ENCODE data around the gene TEX14. TPM values are rescaled to one million over a fixed set of nuclear protein-coding genes. Genes with fewer than 3 reads are reported as not detected.
A peak's percentile ranks its signal among the peaks of the same experiment; 100 is the strongest.

Gene TEX14
- total and polyA plus RNA-seq, 8 donors, result 0.03 to 0.06 TPM; not detected in 6

DNA sequence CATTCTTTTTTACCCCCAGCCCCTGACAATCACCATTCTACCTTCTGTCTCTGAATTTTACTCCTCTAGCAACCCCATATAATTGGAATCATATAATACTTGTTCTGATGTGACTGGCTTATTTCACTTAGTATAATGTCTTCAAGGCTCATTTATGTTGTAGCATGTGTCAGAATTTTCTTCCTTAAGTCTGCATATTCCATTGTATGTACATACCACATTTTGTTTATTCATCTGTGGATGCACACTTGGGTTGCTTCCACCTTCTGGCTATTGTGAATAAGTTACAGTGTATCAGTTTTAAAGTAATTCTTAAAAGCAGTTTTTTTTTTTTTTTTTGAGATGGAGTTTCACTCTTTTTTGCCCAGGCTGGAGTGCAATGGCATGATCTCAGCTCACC is 39.1 kb upstream of the TEX14 start:
- no peak overlapping the region for H3K4me3 ChIP-seq
- intact Hi-C loops (cut with DNase I; ENCODE audit: low total_unique reads), result no loop called here
- no peak for TF ChIP-seq POLR2AphosphoS5 (IDR thresholded peaks at IDR 0.05)
- TF ChIP-seq EP300 (IDR thresholded peaks at IDR 0.05), result no peak
- H3K36me3 ChIP-seq, result peaks cover 0 to 39% (median 24%) of the 10 kb centered on the region in 4 donors
- H3K4me1 ChIP-seq, result no peaks in the 10 kb centered on the region
- no peak overlapping the region for H3K27ac ChIP-seq
- no peak for DNase-seq
- no peaks in the 10 kb centered on the region for H3K9me3 ChIP-seq
- H3K27me3 ChIP-seq, result no peaks in the 10 kb centered on the region

DNA sequence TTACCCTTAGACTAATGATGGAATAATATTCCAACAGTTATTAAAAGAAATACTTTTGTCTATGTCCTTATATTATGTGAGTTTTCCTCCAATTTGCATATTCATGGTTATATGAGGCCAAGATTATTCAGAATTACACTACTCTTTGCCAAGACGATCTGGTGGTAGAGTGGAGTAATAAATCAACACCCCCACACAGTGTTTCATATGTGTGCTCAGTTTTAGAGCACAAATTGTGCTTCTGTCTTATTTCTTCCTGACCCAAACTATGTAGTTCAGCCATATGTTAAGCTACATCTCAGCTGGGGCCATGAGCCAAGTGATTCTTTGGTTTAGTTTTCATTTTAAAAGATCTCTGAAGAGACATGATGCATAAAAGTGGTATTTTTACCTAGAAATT is 37.0 kb upstream of the TEX14 start:
- peak in 1 of 2 donors; percentile 20 for DNase-seq
- Histone ChIP-seq H3K4me3 (no peak overlapping the region), H3K36me3 (peaks cover 0 to 34% (median 28%) of the 10 kb centered on the region in 4 donors), H3K9me3 (no peaks in the 10 kb centered on the region), H3K27me3 (no peaks in the 10 kb centered on the region), H3K4me1 (no peaks in the 10 kb centered on the region), H3K27ac (no peak overlapping the region)
- intact Hi-C loops (cut with DNase I; ENCODE audit: low total_unique reads), result no loop called here
- WGBS, 5 donors, result 38 to 52% (median 45%) methylated on average over 1 of the region's 1 CpG
- TF ChIP-seq, protein P1, sequence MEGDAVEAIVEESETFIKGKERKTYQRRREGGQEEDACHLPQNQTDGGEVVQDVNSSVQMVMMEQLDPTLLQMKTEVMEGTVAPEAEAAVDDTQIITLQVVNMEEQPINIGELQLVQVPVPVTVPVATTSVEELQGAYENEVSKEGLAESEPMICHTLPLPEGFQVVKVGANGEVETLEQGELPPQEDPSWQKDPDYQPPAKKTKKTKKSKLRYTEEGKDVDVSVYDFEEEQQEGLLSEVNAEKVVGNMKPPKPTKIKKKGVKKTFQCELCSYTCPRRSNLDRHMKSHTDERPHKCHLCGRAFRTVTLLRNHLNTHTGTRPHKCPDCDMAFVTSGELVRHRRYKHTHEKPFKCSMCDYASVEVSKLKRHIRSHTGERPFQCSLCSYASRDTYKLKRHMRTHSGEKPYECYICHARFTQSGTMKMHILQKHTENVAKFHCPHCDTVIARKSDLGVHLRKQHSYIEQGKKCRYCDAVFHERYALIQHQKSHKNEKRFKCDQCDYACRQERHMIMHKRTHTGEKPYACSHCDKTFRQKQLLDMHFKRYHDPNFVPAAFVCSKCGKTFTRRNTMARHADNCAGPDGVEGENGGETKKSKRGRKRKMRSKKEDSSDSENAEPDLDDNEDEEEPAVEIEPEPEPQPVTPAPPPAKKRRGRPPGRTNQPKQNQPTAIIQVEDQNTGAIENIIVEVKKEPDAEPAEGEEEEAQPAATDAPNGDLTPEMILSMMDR (IDR thresholded peaks at IDR 0.05), result no peak
- no peak for TF ChIP-seq POLR2A (IDR thresholded peaks at IDR 0.05)
- no peak for TF ChIP-seq EP300 (IDR thresholded peaks at IDR 0.05)
- TF ChIP-seq POLR2AphosphoS5 (IDR thresholded peaks at IDR 0.05), result no peak

DNA sequence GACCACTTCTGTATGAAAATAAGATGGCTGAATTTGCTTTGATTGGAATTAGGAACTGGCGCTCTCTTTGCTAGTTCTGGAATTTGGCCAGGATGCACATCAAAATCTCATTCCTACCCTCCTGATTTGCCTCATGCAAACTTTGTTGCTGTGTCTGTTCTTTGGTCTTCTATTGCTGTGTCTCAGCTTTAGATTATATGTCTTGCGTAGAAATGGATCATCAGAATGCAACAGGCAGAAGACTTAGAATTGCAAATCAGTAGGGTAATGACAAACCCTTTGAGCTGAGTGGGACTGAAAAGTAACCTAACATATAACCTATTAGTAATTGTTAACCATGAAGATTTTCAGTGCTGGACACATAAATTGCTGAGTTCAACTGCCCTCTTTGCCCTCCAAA is 30.9 kb upstream of the TEX14 start:
- 93 to 100% (median 98%) methylated on average over 2 of the region's 2 CpGs for WGBS, 5 donors
- Histone ChIP-seq H3K4me3 (no peak overlapping the region), H3K27ac (no peak overlapping the region), H3K4me1 (no peaks in the 10 kb centered on the region), H3K27me3 (no peaks in the 10 kb centered on the region), H3K9me3 (no peaks in the 10 kb centered on the region), H3K36me3 (peaks cover 6 to 60% (median 37%) of the 10 kb centered on the region in 4 donors)
- TF ChIP-seq POLR2A (IDR thresholded peaks at IDR 0.05) (no peak), POLR2AphosphoS5 (IDR thresholded peaks at IDR 0.05) (no peak), EP300 (IDR thresholded peaks at IDR 0.05) (no peak)
- TF ChIP-seq, protein P1 (IDR thresholded peaks at IDR 0.05), result no peak
- DNase-seq, result no peak
- intact Hi-C loops (cut with DNase I; ENCODE audit: low total_unique reads), result no loop called here

DNA sequence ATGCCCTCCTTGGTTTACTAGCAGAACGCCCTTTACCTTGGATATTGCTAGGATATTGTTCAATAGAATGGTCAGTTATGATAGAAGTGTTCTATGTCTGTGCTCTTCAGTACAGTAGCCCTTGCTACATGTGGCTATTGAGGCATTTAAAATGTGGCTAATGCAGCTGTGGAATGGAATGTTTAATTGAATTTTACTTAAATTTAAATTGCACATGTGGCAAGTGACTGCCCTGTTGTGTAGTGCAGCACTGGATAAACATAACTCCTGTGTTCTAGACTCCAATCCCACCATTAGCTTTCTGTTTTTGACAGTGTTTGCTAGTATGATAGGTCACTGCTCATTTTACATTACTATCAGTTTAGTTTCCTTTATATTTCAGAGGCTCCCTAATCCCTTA is 30.4 kb upstream of the TEX14 start:
- Histone ChIP-seq H3K4me3 (no peak overlapping the region), H3K9me3 (no peaks in the 10 kb centered on the region), H3K27ac (no peak overlapping the region), H3K4me1 (no peaks in the 10 kb centered on the region), H3K36me3 (peaks cover 6 to 64% (median 40%) of the 10 kb centered on the region in 4 donors), H3K27me3 (no peaks in the 10 kb centered on the region)
- intact Hi-C loops (cut with DNase I; ENCODE audit: low total_unique reads), result no loop called here
- DNase-seq, result no peak
- WGBS, 5 donors, result 83 to 98% (median 95%) methylated on average over 1 of the region's 1 CpG
- TF ChIP-seq POLR2A (IDR thresholded peaks at IDR 0.05) (no peak), POLR2AphosphoS5 (IDR thresholded peaks at IDR 0.05) (no peak), EP300 (IDR thresholded peaks at IDR 0.05) (no peak)
- TF ChIP-seq, protein P1 (IDR thresholded peaks at IDR 0.05), result no peak

DNA sequence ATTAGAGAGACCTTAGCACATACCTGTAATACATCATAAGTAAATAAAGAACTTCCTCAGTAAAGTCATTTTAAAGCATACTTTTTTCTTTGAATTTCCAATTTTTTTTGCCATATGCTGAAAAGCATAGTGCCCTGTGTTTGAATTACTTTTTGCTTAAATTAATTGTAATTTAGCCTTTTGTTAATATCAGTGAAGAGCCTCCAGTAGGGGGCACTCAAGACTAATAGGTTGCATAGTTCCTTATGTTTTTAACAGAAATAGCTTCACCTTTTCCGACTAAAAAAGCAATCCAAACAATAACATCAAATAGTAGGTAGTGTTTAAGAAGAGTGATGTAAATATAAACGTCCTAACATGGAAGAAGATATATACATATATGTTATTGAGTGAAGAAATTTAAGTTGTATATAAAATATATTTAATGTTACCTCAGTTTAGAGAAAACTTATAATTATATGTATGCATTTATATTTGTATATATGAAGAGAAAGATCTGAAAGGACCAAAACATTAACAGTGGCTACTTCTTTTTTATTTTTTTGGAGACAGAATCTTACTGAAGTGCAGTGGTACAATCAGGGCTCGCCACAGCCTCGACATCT is 19.2 kb upstream of the TEX14 start:
- intact Hi-C loops (cut with DNase I; ENCODE audit: low total_unique reads), result loop anchor here (5.0 kb wide), 1 partner anchor 296 kb away; no protein-coding TSS in a partner anchor
- TF ChIP-seq EP300 (IDR thresholded peaks at IDR 0.05) (no peak), POLR2AphosphoS5 (IDR thresholded peaks at IDR 0.05) (no peak)
- TF ChIP-seq, protein P1 (IDR thresholded peaks at IDR 0.05), result peak in 5 of 7 experiments; percentile 47 to 70 (median 60)
- Histone ChIP-seq H3K4me3 (no peak overlapping the region), H3K27me3 (no peaks in the 10 kb centered on the region), H3K27ac (no peak overlapping the region), H3K36me3 (peaks cover 0 to 78% (median 46%) of the 10 kb centered on the region in 4 donors), H3K9me3 (no peaks in the 10 kb centered on the region), H3K4me1 (no peaks in the 10 kb centered on the region)
- 51 to 54% (median 51%) methylated on average over 4 of the region's 4 CpGs for WGBS, 5 donors
- peak; percentile 36 to 74 for DNase-seq
